Immature natural killer cell (primary cell): ENCODE measurements around the gene AZIN2. TPM values are rescaled to one million over a fixed set of nuclear protein-coding genes. Genes with fewer than 3 reads are reported as not detected.
A peak's percentile ranks its signal among the peaks of the same experiment; 100 is the strongest.

Experiments
- DNase-seq, 3 donors: peaks; one replicate each; pipeline ENCODE4 v3.0.0; 2022; ENCODE audit warnings: mixed read lengths in 1 of 3
- H3K27ac Mint-ChIP-seq, 6 donors: one replicate each; pipeline ENCODE4 v1.8.0; 2020; ENCODE audit warnings: mixed read lengths in 6 of 6, mild to moderate bottlenecking in 5 of 6, inconsistent platforms in 4 of 6, moderate library complexity in 3 of 6
- H3K27me3 Mint-ChIP-seq, 3 donors: one replicate each; pipeline ENCODE4 v1.8.0; 2020 to 2021; ENCODE audit warnings: low read depth in 3 of 3, mild to moderate bottlenecking in 3 of 3, mixed read lengths in 3 of 3, moderate library complexity in 3 of 3, inconsistent platforms in 1 of 3
- H3K36me3 Mint-ChIP-seq, 3 donors: one replicate each; pipeline ENCODE4 v1.8.0; 2020; ENCODE audit warnings: mixed read lengths in 3 of 3, inconsistent platforms in 2 of 3, mild to moderate bottlenecking in 2 of 3
- H3K4me1 Mint-ChIP-seq, 2 donors: one replicate each; pipeline ENCODE4 v1.8.0; 2020; ENCODE audit warnings: inconsistent platforms in 2 of 2, mild to moderate bottlenecking in 2 of 2, mixed read lengths in 2 of 2, moderate library complexity in 1 of 2
- H3K4me3 Mint-ChIP-seq, 5 donors: one replicate each; pipeline ENCODE4 v1.8.0; 2020; ENCODE audit warnings: mild to moderate bottlenecking in 5 of 5, mixed read lengths in 5 of 5, inconsistent platforms in 3 of 5, moderate library complexity in 3 of 5
- H3K9me3 Mint-ChIP-seq, 6 donors: one replicate each; pipeline ENCODE4 v1.8.0; 2020; ENCODE audit warnings: mild to moderate bottlenecking in 6 of 6, mixed read lengths in 6 of 6, inconsistent platforms in 4 of 6, moderate library complexity in 3 of 6
- polyA plus RNA-seq, 3 donors: library from polyadenylated mRNA; unstranded; fragments of 300-500 nt; fragmentation: Illumina TruSeq; gene quantifications; one replicate each; pipeline ENCODE4 v1.2.3, GENCODE V29; 2021

The AZIN2 gene
- polyA plus RNA-seq, 3 donors from 2014 or later, result 1.6 to 2.9 (median 1.8) TPM

DNA sequence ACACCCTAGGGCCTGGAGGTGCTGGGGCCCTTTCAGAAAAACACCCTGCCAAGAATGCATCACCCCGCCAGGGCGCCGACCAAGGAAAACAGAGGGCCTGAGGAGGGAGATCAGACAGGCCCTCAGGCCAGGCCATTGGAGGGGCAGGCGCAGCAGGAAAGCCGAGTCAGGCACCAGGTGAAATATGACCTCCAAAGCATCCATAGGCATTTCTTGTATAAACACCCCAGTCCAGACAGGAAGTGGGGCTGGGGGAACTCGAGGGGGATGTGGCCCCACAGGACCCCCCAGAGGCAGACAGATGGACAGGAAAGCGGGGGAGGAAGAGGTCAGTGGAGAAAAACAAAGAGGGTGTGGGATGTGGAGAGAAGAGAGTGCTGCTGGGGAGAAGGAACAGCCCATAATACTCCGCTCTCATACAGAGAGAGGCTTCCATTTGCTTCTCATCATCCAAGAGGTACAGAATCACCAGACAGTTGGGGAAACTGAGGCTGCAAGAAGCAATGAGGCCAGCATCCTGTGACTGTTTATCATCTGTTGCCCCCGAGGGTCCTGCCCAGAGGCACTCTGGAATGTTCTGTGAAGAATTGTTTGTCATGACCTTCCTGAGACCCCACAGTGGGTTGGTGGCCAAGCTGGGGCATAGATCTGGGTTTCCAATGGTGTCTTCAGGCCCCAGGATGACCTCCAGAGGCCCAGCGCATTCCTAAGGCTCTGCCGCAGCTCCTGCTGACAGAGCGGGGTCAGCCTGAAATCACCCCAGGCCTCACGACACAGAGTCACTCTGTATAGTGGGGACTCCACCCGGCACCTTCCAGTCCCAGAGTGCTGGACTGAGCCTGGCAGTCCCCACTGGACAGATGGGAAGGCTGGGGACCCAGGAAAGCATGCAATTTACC, 82.9 kb downstream of the AZIN2 start:
- H3K9me3 Mint-ChIP-seq, result no peaks in the 10 kb centered on the region

DNA sequence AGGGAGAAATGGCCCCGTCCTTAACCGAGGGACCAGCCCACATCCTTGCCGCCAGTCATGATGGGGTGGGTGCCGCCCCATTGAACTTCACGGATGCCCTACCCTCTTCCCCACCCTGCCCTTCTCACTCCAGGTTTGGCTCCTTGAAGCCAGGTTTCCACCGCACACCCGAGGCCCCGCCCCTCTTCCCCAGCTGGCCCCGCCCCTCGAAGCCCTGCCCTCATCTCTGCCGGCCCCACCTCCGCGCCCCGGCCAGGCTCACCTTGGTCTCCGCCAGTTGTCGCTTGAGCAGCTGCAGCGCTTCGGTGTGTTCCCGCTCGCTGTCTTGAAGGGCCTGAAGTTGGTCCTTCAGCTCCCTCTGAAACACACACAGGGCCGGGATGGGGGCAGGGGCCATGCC, 84.3 kb downstream of the AZIN2 start:
- no peak overlapping the region for H3K27ac Mint-ChIP-seq
- H3K9me3 Mint-ChIP-seq, result no peaks in the 10 kb centered on the region
- H3K27me3 Mint-ChIP-seq, result peaks cover 0 to 3% (median 2%) of the 10 kb centered on the region in 3 donors
- no peak for DNase-seq
- no peak overlapping the region for H3K4me3 Mint-ChIP-seq
- H3K36me3 Mint-ChIP-seq, result peaks cover 16 to 26% (median 25%) of the 10 kb centered on the region in 3 donors
- peaks cover 0 to 3% of the 10 kb centered on the region in 2 donors for H3K4me1 Mint-ChIP-seq

More for the DNA sequence above, 82.9 kb downstream of the AZIN2 start:
- Mint-ChIP-seq H3K4me1 (peaks cover 0 to 3% of the 10 kb centered on the region in 2 donors), H3K27me3 (peaks cover 0 to 3% (median under 1%) of the 10 kb centered on the region in 3 donors), H3K36me3 (peaks cover 16 to 34% (median 31%) of the 10 kb centered on the region in 3 donors), H3K4me3 (no peak overlapping the region), H3K27ac (no peak overlapping the region)
- DNase-seq, result no peak

DNA sequence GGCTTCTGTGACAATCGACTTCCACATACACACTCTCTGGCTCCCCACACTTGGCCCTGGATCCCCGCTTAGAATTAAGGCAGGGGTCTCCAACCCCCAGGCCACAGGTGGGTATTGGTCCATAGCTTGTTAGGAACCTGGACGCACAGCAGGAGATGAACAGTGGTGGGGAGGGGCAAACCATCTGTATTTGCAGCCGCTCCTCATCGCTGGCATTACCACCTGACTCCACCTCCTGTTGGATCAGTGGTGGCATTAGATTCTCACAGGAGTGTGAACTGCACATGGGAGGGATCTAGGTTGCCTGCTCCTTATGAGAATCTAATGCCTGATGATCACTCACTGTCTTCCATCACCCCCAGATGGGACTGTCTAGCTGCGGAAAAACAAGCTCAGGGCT, 84.9 kb downstream of the AZIN2 start:
- Mint-ChIP-seq H3K36me3 (peaks cover 16 to 25% (median 25%) of the 10 kb centered on the region in 3 donors), H3K27ac (no peak overlapping the region), H3K4me1 (peaks cover 4 to 6% of the 10 kb centered on the region in 2 donors), H3K27me3 (peaks cover 0 to 3% (median 2%) of the 10 kb centered on the region in 3 donors), H3K4me3 (no peak overlapping the region), H3K9me3 (no peaks in the 10 kb centered on the region)
- no peak for DNase-seq

DNA sequence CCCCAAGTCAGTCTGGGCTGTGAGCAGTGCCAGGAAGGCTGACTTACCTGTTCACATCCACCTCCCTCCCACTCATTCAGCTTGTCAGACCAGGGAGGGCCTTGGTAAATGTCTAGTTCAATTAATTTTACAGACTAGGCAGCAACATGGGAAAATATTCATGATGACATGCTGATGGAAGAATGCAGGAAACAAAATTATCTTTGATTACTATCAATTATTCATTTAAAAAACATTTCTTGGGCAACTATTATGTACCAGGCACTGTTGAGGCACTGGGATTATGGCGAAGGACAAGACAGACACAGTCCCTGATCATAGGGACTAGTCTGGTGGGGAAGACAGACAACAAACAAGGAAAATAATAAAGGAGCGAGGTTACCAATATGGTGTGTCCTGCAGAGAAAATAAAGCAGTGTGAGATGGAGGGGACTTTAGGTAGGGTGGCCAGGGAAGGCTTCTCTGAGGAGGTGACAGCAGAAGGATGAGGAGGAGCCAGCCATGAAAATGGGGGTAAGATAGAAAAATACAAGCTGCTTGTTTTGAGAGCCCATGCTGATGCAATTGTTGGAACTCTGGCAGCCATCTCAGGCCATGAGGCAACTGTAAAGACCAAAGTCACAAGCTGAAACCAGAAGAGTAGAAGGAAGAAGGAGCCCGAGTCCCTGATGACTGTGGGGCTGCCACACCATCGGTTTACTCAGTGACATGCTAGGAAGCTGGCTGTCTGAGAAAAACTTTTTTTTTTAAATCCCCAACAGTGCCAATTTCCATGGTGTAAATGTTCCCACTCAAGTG, 86.9 kb downstream of the AZIN2 start:
- Mint-ChIP-seq H3K36me3 (peaks cover 16 to 27% (median 20%) of the 10 kb centered on the region in 3 donors), H3K27ac (no peak overlapping the region), H3K27me3 (peaks cover 0 to 5% (median 2%) of the 10 kb centered on the region in 3 donors), H3K4me1 (peaks cover 11 to 19% of the 10 kb centered on the region in 2 donors), H3K9me3 (no peaks in the 10 kb centered on the region), H3K4me3 (no peak overlapping the region)
- no peak for DNase-seq

DNA sequence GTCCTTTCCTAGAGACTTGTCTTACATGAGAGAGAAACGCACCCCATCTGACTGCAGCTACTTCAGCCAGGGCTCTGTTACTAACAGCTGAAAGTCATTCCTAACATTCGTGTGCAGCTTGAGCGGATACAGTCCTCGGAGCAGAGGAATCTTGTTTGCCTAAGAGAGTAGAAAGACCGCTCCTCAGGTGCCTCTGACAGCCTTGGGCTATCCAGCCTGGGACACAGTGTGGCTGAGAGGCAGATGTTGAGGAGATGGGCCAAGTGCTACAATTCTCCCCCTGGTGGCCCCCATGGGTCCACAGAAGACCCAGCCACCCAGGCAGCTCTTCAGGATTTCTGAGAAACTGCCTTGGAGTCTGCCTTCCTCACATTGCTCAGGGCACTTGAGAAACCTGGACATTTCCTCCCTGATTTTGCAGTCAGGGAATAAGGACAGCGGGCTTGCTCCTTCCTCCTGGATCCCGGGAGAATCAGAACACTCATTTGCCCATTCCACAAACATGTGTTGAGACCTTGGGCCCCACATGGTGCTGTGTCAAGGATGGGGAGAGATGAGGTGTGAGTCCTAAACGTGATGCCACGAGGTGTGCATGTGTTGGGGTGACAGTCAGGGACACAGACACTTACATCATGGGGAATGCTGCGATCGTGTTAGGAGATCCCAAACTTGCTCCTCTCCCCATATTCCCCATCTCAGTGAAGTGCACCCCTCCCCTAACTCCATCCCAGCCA, 87.8 kb downstream of the AZIN2 start:
- Mint-ChIP-seq H3K4me3 (no peak overlapping the region), H3K27ac (peak overlapping the region in 1 of 6 donors; percentile 30), H3K36me3 (peaks cover 16 to 25% (median 20%) of the 10 kb centered on the region in 3 donors), H3K27me3 (peaks cover 0 to 5% (median 2%) of the 10 kb centered on the region in 3 donors), H3K9me3 (no peaks in the 10 kb centered on the region), H3K4me1 (peaks cover 15 to 19% of the 10 kb centered on the region in 2 donors)
- no peak for DNase-seq

DNA sequence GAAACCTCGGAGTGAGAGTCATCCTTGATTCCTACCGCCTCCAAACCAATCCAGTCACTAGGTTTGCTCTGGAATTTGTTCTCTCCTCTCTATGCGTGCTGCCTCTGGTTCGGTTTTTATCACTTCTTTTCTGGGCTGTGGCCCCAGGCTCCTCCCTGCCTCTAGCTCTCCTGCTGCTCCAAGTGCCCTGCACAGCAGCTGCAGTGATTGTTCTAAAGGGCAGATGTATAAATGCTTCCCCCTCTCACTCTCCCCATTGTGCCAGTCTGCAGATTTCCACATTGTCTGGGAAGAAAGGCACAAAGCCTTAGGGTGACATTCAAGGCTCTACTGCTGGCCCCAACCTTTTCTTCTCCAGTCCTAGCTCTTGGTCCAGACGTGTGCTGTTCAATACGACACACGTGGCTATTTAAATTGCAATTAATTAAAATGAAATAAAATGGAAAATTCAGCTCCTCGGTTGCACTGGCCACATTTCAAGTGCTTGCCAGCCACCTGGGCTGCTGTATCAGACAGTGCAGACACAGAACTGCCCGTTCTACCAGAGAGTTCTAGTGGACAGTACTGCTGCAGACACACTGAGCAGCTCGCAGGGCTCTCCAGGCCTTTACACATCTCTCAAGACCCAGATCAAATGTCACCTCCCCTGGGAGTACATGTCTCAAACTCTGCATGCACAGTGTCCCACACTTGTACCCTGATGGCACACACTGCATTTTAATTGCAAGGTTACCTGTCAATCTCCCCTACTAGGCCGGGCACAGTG, 88.5 kb downstream of the AZIN2 start:
- peaks cover 15 to 19% of the 10 kb centered on the region in 2 donors for H3K4me1 Mint-ChIP-seq
- peaks cover 16 to 24% (median 20%) of the 10 kb centered on the region in 3 donors for H3K36me3 Mint-ChIP-seq
- peaks cover 0 to 2% (median 2%) of the 10 kb centered on the region in 3 donors for H3K27me3 Mint-ChIP-seq
- no peak for DNase-seq
- peak overlapping the region in 1 of 6 donors; percentile 31 for H3K27ac Mint-ChIP-seq
- H3K9me3 Mint-ChIP-seq, result no peaks in the 10 kb centered on the region
- no peak overlapping the region for H3K4me3 Mint-ChIP-seq

Other genes starting within 250 kb of the AZIN2 start
- gene FNDC5, start 210.2 kb upstream of the AZIN2 start, polyA plus RNA-seq, result not detected
- gene HPCA, start 194.7 kb upstream of the AZIN2 start, polyA plus RNA-seq, result not detected
- not detected for gene TMEM54, start 179.8 kb upstream of the AZIN2 start, polyA plus RNA-seq
- gene RNF19B, start 116.3 kb upstream of the AZIN2 start, polyA plus RNA-seq, result 1 to 10 TPM; 1.0 to 3.2 (median 2.8) TPM
- 100 to 1,000 TPM; 138 to 174 (median 143) TPM for gene AK2, start 44.3 kb upstream of the AZIN2 start, polyA plus RNA-seq
- gene TRIM62, start 100.9 kb downstream of the AZIN2 start, polyA plus RNA-seq, result 1 to 10 TPM in 2 of 3 donors, not detected in 1; 2.5 to 8.0 TPM
- 10 to 100 TPM in 2 of 3 donors, 1 to 10 TPM in 1; 5.5 to 37.9 (median 16.2) TPM for gene ZNF362, start 175.3 kb downstream of the AZIN2 start, polyA plus RNA-seq
- not detected for gene A3GALT2, start 239.9 kb downstream of the AZIN2 start, polyA plus RNA-seq